ENCODE measurements around the gene LANCL2. TPM values are rescaled to one million over a fixed set of nuclear protein-coding genes. Genes with fewer than 3 reads are reported as not detected.

LANCL2 gene
- total RNA-seq, 1 donor from 2014 or later, result 25.3 TPM

DNA sequence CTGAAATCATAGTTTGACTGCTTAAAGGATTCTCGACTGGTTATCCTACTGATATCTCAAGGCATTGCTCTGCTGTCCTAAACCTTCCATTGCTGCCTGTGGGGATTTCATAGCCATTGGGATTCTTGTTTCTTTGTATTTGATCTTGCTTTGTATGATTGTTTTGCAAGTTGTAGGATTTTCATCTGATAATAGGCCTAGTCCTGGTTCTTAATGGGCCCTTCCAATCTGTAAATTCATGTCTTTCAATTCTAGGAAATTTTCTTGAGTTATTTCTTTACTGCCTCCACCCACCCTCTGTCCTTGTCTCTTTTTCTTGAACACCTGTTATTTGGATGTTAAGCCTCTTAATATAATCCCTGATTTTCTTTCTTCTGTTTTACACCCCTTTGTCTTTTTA lies 72.2 kb downstream of the LANCL2 start:
- DNase-seq (ENCODE audit: low spot score), result no peak

DNA sequence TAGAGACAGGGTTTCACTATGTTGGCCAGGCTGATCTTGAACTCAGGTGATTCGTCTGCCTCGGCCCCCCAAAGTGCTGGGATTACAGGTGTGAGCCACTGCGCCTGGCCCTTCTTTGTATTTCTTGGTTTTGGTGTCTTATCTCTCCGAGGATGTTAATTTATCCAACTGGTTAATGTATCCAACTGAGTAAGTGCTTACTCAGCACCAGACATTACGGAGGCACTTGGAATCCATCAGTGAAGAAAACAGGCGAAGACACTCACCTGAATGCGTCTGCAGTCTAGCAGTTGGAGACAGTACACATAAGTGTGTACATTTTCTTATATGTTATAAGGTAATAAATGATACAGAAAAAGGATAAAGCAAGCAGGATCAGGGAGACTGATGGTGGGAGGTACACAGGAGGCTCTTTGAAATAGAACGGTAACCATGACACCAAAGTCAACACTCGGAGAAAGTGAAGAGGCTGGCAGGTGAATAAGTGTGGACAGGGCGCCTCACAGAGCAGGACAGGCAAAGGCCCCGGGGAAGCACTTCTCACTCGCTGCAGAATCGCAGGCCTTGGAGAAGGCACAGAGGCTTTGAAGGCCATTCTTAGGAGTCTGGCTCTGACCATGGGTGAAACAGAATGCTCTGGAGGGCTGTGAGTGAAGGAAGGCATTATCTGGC lies 73.1 kb downstream of the LANCL2 start:
- DNase-seq (ENCODE audit: low spot score), result no peak

DNA sequence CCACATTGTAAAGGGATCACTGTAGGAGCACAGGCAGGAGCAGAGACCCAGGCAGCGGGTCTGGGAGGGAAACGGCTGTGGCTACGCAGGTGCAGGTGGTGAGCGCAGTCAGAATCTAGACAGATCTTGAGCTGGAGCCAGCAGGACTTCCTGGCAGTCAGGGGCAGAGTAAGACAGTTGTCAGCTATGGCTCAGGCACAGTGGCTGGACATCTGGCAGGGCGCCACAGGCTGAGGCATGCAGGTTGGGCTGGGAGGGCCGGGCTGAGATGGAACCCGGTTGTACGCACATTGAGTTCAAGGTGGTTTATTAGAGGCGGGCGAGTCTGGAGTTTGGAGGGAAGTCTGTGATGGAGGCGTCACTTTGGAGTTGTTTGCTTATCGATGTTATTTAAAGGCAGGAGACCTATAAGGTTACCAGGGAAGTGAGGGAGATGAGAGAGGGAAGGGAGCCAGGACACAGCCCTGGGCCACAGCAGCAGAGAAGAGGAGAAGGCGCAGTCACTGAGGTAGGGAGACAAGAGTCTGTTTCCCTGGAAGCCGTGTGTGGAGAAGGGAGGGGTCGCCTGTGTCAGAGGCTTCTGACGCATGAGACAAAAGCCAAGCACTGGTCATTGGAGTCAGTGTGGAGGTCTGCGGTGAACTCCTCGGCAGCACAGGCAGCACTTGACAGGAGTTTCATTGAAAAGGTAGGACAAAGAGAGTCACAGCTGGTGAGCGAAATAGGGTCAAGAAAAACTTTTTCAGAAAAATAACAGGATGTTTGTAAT lies 73.8 kb downstream of the LANCL2 start:
- no peak for DNase-seq (ENCODE audit: low spot score)

DNA sequence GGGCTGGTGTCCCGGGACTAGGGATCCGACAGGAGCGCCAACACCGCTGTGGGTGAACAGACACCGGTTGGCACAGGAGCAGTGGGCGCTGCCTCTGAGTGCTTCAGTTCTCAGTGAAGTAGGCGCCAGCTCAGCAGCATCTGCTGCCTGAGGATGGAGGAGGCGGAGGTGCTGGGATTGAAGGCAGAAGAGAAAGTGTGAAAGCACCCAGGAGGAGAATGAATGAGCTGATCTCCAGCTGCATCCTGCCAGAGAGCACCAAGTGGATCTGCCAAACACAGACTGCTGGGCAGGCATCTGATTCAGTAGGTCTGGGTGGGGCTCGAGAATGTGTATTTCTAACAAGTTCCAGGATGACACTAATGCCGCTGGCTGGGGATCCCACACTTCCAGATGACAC lies 74.5 kb downstream of the LANCL2 start:
- DNase-seq (ENCODE audit: low spot score), result no peak

DNA sequence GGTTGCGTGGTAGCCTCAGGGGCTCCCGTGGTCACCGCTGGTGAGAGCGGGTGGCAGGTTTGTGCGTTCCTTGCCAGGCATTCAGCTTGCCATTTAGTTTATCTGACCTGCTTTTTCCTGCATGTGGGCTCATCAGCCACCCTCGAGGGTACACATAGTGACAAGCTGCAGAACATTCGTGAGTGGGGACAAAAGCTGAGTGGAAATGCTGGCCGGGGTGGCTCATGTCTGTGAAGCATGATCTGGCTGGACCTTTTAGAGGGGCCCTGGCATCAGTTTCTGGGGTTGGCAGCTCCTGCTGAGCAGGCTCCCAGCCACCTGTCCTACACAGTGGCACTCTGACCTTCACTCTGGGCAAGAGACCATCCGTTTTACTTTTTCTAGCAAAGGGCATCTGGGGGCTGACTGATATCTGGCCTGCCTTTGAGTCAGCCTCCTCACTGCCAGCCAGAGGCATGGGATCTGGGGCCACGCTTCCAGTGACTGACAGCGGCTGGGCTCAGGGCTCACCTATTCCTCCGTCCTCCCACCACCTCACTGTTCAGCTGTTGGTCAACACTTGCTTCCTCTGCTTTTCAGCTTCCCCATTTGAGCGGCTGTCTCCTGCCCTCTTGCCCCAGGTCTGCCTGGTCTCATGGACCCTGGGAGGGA lies 75.0 kb downstream of the LANCL2 start:
- no peak for DNase-seq (ENCODE audit: low spot score)

DNA sequence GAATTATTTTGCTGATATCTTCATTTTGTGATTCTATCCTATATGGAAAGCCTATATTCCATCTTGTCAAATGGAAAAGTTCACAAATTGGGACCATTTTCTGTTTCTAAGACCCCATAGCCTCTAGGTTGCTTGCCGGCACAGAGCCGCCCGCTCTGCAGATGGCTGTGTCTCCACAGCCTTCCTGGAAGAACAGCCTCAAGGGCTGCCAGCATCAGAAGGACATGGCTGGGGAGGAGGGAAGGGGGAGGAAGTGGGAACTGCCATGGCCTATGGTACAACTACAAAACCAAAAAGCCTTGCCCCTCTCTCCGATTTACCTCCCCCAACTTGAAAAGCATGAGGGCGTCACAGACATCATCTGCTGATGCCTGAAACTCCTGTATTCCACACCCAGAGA lies 75.9 kb downstream of the LANCL2 start:
- DNase-seq (ENCODE audit: low spot score), result no peak

DNA sequence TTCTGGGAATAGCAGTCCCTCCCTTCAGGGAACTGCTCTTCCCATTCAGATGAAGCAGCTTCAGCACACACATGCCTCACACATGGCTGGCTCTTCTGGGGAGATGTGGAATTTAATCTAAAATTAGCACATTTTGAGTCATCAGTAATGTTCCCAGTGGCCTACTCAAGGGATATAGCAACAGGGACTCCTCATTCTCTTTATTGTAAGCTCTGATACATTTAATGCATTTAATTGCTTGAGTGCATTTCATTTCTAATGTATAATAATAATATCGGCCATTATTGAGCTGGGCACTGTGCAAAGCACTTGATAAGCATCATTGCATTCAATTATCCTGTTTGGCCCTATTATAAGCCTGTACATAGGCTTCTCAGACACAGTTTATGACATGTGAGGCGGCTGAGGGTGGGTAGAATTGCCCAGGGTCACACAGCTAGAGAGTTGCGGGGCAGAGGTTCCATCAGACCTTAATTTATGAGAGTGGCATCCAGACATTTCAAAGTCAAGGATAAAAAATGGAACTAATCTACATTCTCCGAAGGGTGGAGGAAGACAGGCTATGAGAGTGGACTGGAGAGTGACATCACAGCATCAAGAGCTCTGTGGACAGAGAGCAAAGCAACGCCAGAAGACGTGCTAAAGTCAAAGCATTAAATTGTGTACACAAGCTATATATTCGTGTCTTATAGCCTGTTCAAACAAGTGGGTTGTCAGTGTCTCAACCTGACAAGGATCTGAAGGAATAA lies 76.8 kb downstream of the LANCL2 start:
- peak; percentile 19 for DNase-seq (ENCODE audit: low spot score)

DNA sequence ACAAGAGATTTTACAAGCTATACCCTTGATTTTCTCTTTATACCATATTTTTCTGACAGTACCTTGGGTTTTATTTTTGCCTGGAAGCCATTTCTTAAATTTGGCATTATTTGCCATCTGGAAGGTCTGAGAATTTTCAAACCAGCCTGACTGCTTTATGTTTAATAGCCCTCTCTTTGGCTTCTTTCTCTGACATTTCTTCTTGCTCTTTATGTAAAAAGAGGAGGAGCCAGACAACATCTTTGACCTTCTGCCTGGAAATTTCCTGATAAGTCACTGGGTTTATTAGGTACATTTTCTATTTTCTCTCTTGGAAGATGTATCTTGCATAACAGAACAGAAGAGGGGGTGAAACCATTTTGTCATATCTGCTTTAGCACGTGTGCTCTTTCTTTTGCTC lies 79.6 kb downstream of the LANCL2 start:
- DNase-seq (ENCODE audit: low spot score), result peak; percentile 49

DNA sequence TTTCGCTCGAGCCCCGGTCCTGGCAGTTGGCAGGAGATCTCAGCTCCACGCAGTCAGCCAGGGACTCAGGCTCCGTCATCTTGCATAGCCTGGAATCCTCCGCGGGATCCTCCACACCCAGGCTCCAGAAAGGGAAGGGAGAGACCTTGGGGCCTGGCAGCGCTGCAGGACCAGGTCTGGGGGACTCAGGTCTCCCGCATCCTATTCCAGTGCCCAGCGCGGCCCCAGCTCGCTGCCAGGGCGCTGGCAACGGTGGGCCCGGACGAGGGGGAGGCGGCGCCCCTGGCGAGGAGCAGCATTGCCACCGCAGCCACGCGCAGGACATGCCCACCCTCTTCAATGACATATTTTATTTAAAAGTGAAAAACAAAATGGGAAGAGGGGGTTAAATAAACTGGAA lies 83.4 kb downstream of the LANCL2 start:
- DNase-seq (ENCODE audit: low spot score), result no peak

DNA sequence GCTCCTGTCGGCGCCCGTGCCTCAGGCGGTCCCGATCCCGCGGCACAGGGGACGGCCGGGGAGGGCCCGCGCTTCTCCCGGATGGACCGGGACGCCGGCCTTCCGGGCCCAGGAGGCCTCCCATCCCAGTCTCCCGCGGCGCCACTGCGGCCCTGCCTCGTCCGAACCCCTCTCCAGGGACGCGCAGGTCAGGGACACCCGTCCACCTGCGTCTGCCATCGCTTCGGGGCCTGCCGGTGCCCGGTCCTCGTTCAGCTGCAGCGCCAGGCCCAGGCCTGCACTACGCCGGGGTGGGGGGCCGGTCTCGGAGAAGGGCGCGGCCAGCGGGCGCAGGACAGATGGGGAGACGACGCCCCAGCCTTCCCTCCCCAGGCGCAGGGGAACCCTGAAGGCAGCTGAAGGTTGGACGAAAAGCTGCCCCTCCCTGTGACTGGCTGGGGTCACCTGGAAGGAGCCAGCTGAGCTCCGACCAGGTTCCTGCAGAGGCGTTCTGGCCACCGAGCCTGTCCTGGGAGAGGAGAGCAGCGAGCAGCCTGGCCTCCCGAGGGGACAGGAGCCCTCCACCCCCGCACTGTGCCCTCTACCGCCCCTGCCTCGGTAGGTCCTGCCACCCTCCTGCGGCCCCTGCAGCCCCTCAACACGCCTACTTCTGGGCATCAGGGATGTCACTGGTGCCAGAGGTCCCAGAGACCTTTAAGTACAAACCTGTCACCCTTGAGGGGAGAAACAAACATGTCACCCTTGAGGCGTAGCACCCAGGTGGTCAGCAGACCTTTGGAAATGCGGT lies 84.3 kb downstream of the LANCL2 start:
- no peak for DNase-seq (ENCODE audit: low spot score)

DNA sequence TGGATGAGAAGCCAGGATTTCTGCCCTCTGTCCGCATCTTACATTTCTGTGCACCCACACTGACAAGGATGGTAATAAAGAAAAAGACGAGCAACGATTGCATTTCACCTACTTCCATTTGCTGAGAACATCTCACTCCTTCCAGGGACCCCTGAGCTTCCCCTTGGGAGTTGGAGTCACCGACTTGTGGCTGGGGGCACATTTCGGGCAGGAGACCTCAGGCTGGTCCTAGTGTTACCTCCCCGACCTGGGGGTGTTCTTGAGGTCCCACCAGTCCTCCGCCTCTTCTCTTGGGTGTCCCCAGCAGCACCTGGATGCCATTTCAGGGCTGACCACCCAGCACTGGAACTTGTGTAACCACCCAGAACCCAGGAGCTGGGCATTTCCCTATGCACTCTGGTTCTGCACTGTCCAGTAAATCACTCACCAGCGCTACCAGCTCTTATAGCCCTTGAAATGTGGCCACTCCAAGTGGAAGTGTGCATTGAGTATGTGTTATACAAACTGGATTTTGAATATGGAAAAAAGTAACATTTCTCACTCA lies 84.9 kb downstream of the LANCL2 start:
- DNase-seq (ENCODE audit: low spot score), result no peak

DNA sequence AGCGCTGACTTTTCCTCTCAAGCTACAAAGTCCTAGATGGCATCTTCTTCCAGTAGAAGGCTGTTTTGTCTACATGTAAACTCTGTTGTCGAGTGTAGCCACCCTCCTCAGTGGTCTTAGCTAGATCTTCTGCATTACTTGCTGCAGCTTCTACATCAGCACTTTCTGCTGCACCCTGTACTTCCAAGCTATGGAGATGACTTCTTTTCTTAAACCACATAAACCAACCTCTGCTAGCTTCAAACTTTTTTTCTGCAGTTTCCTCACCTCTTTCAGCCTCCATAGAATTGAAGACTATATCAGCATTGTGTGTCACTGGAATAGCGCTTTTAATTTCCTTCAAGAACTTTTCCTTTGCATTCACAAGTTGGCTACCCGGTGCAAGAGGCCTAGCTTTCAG lies 87.8 kb downstream of the LANCL2 start:
- no peak for DNase-seq (ENCODE audit: low spot score)

DNA sequence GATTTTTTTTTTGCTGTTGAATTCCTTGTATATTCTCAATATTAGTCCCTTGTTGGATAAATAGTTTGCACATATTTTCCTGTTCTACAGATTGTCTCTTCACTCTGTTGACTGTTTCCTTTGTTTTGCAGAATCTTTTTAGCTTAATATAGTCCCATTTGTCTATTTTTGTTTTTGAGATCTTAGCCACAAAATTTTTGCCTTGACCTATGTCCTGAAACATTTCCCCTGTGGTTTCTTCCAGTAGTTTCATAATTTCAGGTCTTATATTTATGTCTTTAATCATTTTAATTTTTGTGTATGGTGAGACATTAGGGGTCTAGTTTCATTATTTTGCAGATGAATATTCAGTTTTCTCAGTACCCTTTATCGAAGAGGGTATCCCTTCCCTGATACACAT lies 92.7 kb downstream of the LANCL2 start:
- DNase-seq (ENCODE audit: low spot score), result no peak

DNA sequence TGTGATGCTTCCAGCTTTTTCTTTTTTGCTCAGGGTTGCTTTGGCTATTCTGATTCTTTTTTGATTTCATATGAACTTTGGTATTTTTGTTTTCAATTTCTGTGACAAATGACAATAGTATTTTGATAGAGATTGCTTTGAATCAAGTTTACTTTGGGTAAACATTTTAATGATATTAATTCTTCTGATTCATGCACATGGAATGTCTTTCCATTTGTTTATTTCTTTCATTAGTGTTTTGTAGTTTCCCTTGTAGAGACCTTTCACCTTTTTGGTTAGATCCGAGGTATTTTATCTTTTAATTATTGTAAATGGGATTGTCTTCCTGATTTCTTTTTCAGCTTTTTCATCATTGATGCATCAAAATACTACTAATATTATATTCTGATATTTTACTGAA lies 93.2 kb downstream of the LANCL2 start:
- no peak for DNase-seq (ENCODE audit: low spot score)

DNA sequence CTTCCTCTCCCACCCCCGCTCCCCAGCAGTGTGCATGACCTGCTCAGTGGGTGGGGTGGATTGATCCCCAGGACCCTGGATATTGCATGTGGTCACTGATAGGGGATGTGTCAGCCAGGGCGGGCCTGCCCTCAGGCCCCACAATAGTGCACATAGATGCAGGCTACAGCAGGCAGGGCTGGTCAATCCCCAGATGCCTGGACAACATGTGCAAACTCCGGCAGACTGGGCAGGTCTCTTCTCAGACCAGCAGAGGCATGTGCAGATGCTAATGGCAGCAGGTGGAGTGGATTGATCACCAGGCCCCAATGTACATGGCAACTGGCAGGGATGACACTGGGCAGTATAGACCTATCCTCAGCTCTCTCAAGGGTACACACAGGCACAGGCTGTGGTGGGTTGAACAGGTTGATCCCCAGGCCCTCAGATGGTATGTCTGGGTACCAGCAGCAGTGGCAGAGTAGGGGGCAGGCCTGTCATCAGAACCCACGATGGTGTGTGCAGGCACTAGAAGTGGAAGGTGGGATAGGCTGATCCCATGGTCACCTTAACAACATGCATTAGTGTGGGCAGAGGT lies 98.6 kb downstream of the LANCL2 start:
- DNase-seq (ENCODE audit: low spot score), result no peak

DNA sequence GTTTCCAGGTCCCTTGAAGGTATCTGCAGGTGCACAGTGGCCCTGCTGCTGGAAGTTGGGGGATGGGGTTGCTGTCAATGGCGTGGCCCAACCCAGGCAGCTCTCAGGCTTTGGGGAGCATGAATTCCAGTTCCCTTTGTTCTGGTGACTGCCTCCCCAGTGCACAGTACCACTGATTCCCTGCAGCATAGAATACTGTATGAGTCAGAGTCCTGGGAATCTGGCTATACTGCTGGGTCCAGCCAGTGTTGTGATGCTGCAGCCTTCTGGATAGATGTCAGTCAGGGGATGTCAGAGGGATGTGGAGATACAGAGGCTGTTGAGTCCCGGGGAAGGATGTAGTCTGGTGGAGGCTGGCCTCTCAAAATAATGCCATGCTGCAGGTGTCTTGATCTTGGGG lies 99.3 kb downstream of the LANCL2 start:
- no peak for DNase-seq (ENCODE audit: low spot score)

DNA sequence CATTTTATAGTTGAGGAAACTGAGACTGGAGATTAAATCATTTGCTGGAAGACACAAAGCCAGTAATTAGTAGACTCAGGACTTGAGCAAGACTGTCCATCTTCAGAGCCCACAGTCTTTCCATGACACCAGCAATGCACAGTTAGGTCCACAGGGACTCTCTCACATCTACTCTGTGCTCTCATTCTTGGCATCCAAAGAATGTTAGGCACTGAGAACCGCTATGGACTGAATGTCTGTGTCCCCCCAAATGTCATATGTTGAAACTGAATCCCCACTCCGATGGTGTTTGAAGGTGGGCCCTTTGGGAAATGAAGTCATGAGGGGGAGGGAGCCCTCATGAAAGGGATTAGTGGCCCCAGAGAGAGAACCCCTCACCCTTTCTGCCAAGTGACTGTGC lies 100.6 kb downstream of the LANCL2 start:
- DNase-seq (ENCODE audit: low spot score), result no peak

DNA sequence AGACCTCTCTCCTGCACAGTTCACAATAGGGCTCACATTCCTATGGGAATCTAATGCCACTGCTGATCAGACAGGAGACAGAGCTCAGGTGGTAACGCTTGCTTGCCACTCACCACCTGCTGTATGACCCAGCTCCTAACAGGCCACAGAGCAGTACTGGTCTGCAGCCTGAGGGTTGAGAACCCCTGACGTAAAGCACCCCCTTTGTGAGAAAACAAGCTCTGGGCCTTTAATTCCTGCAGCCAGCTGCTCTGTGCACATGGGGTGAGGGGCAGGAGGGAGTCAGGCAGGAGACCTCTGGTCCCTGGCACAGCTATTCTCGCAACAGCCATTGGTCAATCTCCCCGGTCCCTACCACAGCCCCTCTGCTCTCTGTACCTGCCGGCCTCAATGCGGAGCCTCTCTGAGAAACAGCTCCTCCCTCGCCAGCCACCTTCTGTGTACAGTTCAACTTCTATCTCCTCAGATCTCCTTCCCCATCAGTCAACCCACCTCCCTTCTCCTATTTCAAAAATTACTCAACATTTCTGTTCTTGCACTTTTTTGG lies 102.0 kb downstream of the LANCL2 start:
- no peak for DNase-seq (ENCODE audit: low spot score)

DNA sequence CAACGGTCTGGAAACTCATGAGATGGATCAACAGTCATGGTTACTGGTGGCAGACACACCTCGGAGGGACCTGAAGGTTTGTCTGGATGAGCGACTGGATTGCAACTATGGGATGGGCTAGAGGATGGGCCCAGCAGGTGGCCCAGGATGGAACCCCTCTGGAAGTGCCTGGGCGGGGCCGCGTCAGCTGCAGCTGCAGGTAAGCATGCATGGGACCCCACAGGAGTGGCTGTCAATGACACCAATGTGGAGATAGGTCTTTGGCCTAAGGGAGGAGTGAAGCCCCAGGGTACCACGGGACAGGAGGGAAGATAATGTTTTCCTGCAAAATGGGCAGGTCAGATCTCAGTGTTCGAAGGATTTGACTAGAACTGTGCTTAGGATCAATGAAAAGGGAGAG lies 103.4 kb downstream of the LANCL2 start:
- DNase-seq (ENCODE audit: low spot score), result no peak

DNA sequence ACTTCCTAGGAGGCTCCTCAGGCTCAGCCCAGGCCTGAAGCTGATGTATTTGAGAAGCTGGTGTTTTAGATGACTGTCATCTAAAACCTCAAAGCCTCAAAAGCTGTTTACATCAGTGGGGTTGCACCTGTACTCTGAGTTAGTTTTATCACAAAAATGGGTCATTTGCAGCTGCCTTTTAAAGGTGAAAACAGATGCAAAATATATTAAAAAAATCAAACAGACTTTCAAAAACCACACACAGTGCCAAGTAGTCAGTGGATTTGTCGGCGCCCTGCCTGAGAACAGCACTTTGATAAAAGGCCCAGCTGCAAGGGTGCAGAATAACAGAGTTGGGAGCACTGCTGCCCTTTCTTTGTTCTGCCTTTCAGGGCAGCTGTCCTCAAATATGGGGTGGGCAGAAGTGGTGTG lies 104.1 kb downstream of the LANCL2 start:
- no peak for DNase-seq (ENCODE audit: low spot score)
